Measurements from ENCODE around the gene SPAST. TPM values are rescaled to one million over a fixed set of nuclear protein-coding genes. Genes with fewer than 3 reads are reported as not detected.

The SPAST gene
- total and polyA plus RNA-seq, 12 donors = 2.4 to 10.9 (median 9.1) TPM

DNA sequence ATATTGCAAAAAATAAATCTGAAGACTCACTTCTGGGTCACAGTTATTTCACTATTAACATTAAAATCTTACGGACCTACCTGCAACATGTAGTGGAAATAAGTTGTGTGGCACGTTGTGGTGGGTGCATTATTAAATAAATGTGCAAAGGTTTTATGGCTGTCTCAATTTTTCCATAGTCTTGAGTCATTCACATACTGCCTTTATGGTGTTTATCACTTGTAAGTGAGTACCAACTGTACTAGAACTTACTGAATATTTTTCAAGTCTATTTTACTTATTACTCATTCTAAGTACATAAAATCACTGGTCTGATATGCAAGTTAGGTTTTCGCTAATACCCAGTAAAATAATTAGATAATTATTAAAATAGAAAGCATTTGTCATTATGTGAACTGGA lies 54.7 kb downstream of the SPAST start:
- intact Hi-C loops (cut with DNase I) = no loop called here
- WGBS, 2 donors = 94 to 96% methylated on average over 3 of the region's 3 CpGs
- ATAC-seq = no peak
- H3K4me3 ChIP-seq = no peak overlapping the region
- no peaks in the 10 kb centered on the region for H3K9me3 ChIP-seq
- peaks cover 0 to 94% (median 15%) of the 10 kb centered on the region in 9 donors for H3K36me3 ChIP-seq
- H3K27ac ChIP-seq = no peak overlapping the region
- no peaks in the 10 kb centered on the region for H3K4me1 ChIP-seq
- no peaks in the 10 kb centered on the region for H3K27me3 ChIP-seq
- no peak for DNase-seq
- TF ChIP-seq, protein P1, sequence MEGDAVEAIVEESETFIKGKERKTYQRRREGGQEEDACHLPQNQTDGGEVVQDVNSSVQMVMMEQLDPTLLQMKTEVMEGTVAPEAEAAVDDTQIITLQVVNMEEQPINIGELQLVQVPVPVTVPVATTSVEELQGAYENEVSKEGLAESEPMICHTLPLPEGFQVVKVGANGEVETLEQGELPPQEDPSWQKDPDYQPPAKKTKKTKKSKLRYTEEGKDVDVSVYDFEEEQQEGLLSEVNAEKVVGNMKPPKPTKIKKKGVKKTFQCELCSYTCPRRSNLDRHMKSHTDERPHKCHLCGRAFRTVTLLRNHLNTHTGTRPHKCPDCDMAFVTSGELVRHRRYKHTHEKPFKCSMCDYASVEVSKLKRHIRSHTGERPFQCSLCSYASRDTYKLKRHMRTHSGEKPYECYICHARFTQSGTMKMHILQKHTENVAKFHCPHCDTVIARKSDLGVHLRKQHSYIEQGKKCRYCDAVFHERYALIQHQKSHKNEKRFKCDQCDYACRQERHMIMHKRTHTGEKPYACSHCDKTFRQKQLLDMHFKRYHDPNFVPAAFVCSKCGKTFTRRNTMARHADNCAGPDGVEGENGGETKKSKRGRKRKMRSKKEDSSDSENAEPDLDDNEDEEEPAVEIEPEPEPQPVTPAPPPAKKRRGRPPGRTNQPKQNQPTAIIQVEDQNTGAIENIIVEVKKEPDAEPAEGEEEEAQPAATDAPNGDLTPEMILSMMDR (IDR thresholded peaks at IDR 0.05) = no peak

DNA sequence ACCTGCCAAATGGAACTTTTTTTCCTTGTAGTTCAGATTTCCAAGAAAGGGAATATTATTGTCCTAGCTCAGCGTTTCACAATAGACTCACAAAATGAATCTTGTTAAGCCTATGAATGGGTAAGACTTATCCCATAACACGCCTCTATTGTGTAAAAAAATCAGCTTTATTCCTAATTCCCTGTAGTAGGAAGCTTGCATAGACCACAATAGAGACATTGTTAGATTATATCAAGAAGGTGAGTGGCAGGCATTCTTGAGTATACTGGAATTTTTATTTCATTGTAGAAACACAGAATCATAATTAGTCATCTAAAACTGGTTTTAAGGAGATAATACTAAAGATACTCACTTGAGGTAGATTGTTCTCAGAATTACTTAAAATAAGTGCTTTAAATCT lies 55.8 kb downstream of the SPAST start:
- peaks cover 0 to 96% (median 17%) of the 10 kb centered on the region in 9 donors for H3K36me3 ChIP-seq
- no peak for ATAC-seq
- WGBS, 2 donors = 89 to 96% methylated on average over 2 of the region's 2 CpGs

DNA sequence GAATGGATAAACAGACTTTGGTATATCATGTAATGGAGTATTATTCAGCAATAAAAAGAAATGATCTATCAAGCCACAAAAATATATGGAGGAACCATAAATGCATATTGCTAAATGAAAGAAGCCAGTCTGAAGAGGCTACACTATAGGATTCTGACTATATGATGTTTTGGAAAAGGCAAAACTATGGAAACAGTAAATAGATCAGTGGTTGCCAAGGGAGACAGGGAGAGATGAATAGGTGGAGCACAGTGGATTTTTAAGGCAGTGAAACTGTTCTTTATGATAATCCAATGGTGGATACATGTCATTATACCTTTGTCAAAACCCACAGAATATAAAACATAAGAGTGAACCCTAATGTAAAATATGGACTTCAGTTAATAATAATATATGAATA lies 61.3 kb downstream of the SPAST start:
- TF ChIP-seq, protein P1 (IDR thresholded peaks at IDR 0.05) = no peak
- Histone ChIP-seq H3K9me3 (no peaks in the 10 kb centered on the region), H3K4me1 (no peaks in the 10 kb centered on the region), H3K4me3 (no peak overlapping the region), H3K27ac (no peak overlapping the region), H3K27me3 (no peaks in the 10 kb centered on the region), H3K36me3 (peaks cover 0 to 95% (median 18%) of the 10 kb centered on the region in 9 donors)
- no peak for DNase-seq
- ATAC-seq = no peak
- intact Hi-C loops (cut with DNase I) = loop anchor here in 1 of 10 donors (10.0 kb wide), 1 partner anchor 50 kb away; no protein-coding TSS in a partner anchor

More for the DNA sequence above, 55.8 kb downstream of the SPAST start:
- Histone ChIP-seq H3K27me3 (no peaks in the 10 kb centered on the region), H3K9me3 (no peaks in the 10 kb centered on the region), H3K27ac (no peak overlapping the region), H3K4me3 (no peak overlapping the region), H3K4me1 (no peaks in the 10 kb centered on the region)
- intact Hi-C loops (cut with DNase I) = no loop called here
- no peak for DNase-seq
- TF ChIP-seq, protein P1 (IDR thresholded peaks at IDR 0.05) = no peak

DNA sequence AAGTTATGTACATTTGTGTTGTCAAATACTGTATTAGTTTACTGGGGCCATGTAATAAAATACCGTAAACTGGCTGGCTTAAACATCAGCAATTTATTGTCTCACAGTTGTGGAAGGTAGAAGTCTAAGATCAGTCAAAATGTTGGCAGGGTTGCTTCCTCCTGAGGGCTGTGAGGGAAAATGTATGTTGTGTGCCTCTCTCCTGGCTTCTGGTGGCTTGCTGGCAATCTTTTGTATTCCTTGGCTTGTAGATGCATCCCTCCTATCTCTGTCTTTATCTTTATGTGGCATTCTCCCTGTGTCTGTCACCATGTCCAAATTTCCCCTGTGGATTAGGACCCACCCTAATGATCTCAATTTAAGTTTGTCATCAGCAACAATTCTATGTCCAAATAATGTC lies 65.3 kb downstream of the SPAST start:
- no peak overlapping the region for H3K27ac ChIP-seq
- H3K36me3 ChIP-seq = peaks cover 0 to 95% (median 18%) of the 10 kb centered on the region in 9 donors
- TF ChIP-seq, protein P1 (IDR thresholded peaks at IDR 0.05) = no peak
- H3K4me1 ChIP-seq = peaks cover 0 to 11% (median 0%) of the 10 kb centered on the region in 9 donors
- H3K4me3 ChIP-seq = no peak overlapping the region
- WGBS, 2 donors = 100% methylated on average over 1 of the region's 1 CpG
- DNase-seq = no peak
- no peaks in the 10 kb centered on the region for H3K27me3 ChIP-seq
- H3K9me3 ChIP-seq = no peaks in the 10 kb centered on the region
- intact Hi-C loops (cut with DNase I) = loop anchor here in 1 of 10 donors (10.0 kb wide), 1 partner anchor 54 kb away; no protein-coding TSS in a partner anchor
- ATAC-seq = no peak
